ELR (cell line): Measurements from ENCODE around the gene TM2D1.
A peak's percentile ranks its signal among the peaks of the same experiment; 100 is the strongest.
"Not testable (repeated sequence)": the region's sequence is repeated elsewhere in the genome, so short reads cannot be mapped to it uniquely, and the experiment has no call there.

Experiments
- DNase-seq: peaks from one replicate; pipeline ENCODE4 v3.0.0-alpha.2; 2015; ENCODE audit warnings: low read depth

Gene TM2D1

GRCh38 chr1:61724813-61725694 lies at the start of gene TM2D1:
Gene TM2D1, minus strand, starts transcription at chr1:61725141. Its CDS starts 21 bp downstream, at chr1:61725120.
- DNase-seq = peak; percentile 91

- DNase-seq = no peak
Measured at GRCh38 chr1:61770131-61770530, 45.2 kb upstream of the TM2D1 start.

GRCh38 chr1:61757950-61758349 lies 33.0 kb upstream of the TM2D1 start:
- no peak for DNase-seq

GRCh38 chr1:61756773-61757172 lies 31.8 kb upstream of the TM2D1 start:
- no peak for DNase-seq

- no peak for DNase-seq
Measured at GRCh38 chr1:61754545-61754944, 29.6 kb upstream of the TM2D1 start.

GRCh38 chr1:61753998-61754508 lies 29.1 kb upstream of the TM2D1 start:
- no peak for DNase-seq

- DNase-seq = no peak
Measured at GRCh38 chr1:61752921-61753389, 28.0 kb upstream of the TM2D1 start.

- no peak for DNase-seq
Measured at GRCh38 chr1:61749574-61749973, 24.6 kb upstream of the TM2D1 start.

GRCh38 chr1:61748566-61748965 lies 23.6 kb upstream of the TM2D1 start:
- no peak for DNase-seq

- no peak for DNase-seq
Measured at GRCh38 chr1:61746813-61747212, 21.9 kb upstream of the TM2D1 start.

- no peak for DNase-seq
Measured at GRCh38 chr1:61743716-61744580, 19.0 kb upstream of the TM2D1 start.

GRCh38 chr1:61743431-61743705 lies 18.4 kb upstream of the TM2D1 start:
- DNase-seq = no peak

- DNase-seq = peak; percentile 47
Measured at GRCh38 chr1:61742620-61743430, 17.9 kb upstream of the TM2D1 start.

GRCh38 chr1:61741711-61742619 lies 17.0 kb upstream of the TM2D1 start, which contains the start of gene PATJ:
Gene PATJ, plus strand, starts transcription at chr1:61742480. Its CDS starts 20,413 bp downstream, at chr1:61762893.
- peak; percentile 25 for DNase-seq

GRCh38 chr1:61740751-61741700 lies 16.1 kb upstream of the TM2D1 start:
- no peak for DNase-seq

- no peak for DNase-seq
Measured at GRCh38 chr1:61732726-61733125, 7.8 kb upstream of the TM2D1 start.

GRCh38 chr1:61730679-61731078 lies 5.7 kb upstream of the TM2D1 start:
- DNase-seq = not testable (repeated sequence)

- DNase-seq = no peak
Measured at GRCh38 chr1:61727544-61727943, 2.6 kb upstream of the TM2D1 start.

GRCh38 chr1:61724506-61724812 lies 482 bp downstream of the TM2D1 start:
- DNase-seq = peak; percentile 26
